DOHH2 (cell line): ENCODE data around the gene PICALM.

ENCODE experiments used
- EZH2phosphoT487 ChIP-seq: fragments of 200-600 bp; sonication (generic); IDR thresholded peaks from 2 replicates; pipeline ENCODE4 v1.6.1; 2017; ENCODE audit warnings: borderline replicate concordance, mild to moderate bottlenecking, antibody characterized with exemption, low read length, moderate library complexity, mixed read lengths
- TF ChIP-seq, protein P1 (sequence below): fragments of 200-600 bp; sonication (generic); IDR thresholded peaks from one replicate; pipeline ENCODE4 v1.5.1; 2014; ENCODE audit warnings: antibody characterized with exemption, mild to moderate bottlenecking, low read depth, low read length; ENCODE audit not compliant: poor library complexity, severe bottlenecking

GRCh38 chr11:86047275-86047991, 21.5 kb downstream of the PICALM start:
- TF ChIP-seq, protein P1, sequence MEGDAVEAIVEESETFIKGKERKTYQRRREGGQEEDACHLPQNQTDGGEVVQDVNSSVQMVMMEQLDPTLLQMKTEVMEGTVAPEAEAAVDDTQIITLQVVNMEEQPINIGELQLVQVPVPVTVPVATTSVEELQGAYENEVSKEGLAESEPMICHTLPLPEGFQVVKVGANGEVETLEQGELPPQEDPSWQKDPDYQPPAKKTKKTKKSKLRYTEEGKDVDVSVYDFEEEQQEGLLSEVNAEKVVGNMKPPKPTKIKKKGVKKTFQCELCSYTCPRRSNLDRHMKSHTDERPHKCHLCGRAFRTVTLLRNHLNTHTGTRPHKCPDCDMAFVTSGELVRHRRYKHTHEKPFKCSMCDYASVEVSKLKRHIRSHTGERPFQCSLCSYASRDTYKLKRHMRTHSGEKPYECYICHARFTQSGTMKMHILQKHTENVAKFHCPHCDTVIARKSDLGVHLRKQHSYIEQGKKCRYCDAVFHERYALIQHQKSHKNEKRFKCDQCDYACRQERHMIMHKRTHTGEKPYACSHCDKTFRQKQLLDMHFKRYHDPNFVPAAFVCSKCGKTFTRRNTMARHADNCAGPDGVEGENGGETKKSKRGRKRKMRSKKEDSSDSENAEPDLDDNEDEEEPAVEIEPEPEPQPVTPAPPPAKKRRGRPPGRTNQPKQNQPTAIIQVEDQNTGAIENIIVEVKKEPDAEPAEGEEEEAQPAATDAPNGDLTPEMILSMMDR: no peak
- no peak for TF ChIP-seq EZH2phosphoT487
